Measurements from ENCODE around the gene TAF12. TPM values are rescaled to one million over a fixed set of nuclear protein-coding genes. Genes with fewer than 3 reads are reported as not detected.
"Not testable (repeated sequence)": the region's sequence is repeated elsewhere in the genome, so short reads cannot be mapped to it uniquely, and the experiment has no call there.

The TAF12 gene
- total RNA-seq, 1 experiment from 2014 or later: 32.5 TPM

DNA sequence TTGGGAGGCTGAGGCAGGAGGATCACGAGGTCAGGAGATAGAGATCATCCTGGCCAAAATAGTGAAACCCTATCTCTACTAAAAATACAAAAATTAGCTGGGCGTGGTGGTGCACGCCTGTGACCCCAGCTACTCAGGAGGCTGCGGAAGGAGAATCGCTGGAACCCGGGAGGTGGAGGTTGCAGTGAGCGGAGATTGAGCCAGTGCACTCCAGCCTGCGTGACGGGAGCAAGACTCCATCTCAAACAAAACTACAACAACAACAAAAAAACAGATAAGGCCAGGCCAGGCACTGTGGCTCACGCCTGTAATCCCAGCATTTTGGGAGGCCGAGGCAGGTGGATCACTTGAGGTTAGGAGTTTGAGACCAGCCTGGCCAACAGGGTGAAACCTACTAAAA is 2.5 kb upstream of the TAF12 start:
- DNase-seq (ENCODE audit: low read depth): not testable (repeated sequence)

DNA sequence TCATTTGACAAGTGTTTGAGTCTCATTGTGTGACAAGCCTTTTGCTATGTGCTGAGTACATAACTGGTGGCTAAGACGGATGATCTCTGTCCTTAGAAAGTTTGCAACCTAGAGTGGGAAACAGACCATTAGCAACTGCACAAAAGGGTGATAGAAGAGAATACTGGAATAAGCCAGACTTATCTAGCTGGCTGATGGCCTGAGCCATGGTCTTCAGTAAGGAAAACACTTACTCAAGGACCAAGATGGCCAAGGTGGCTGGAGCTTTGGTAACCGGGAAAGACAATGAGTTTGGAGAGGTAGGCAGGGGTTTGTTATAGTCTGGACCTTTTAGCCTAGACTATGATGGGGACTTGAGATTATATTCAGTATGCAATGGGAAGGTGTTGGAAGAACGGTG is 1.6 kb upstream of the TAF12 start:
- DNase-seq (ENCODE audit: low read depth): no peak

GRCh38 chr1:28642056-28642846 is 616 bp downstream of the TAF12 start:
- DNase-seq (ENCODE audit: low read depth): peak; percentile 25

DNA sequence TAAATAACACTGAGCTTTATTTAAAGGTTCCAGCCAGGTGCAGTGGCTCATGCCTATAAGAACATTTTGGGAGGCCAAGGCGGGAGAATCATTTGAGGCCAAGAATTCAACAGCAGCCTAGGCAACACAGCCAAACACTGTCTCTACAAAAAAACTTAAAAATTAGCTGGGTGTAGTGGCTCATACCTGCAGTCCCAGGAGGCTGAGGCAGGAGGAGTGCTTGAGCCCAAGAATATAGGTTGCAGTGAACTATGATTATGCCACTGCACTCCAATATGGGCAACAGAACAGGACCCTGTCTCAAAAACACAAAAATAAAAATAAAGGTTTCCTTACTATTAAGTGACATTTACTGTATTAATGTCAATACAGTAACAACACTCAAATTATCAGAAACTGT is 2.1 kb downstream of the TAF12 start:
- peak; percentile 18 for DNase-seq (ENCODE audit: low read depth)

- no peak for DNase-seq (ENCODE audit: low read depth)
These were observed 10.3 kb downstream of the TAF12 start for GRCh38 chr1:28632560-28632959.

DNA sequence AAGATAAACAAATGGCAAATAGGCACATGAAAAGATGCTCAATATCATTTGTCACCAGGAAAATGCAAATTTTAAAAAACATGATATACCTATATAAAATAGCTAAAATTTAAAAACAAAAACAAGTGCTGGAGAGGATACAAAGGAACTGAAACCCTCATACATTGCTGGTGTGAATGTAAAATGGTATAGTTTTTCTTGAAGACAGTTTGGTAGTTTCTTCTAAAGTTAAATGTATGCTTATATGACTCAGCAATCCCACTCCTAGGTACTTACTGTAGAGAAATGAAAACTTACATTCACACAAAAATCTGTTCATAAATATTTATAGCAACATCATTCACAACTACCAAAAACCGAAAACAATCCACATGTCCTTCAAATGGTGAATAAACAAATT is 11.2 kb downstream of the TAF12 start:
- DNase-seq (ENCODE audit: low read depth): no peak

DNA sequence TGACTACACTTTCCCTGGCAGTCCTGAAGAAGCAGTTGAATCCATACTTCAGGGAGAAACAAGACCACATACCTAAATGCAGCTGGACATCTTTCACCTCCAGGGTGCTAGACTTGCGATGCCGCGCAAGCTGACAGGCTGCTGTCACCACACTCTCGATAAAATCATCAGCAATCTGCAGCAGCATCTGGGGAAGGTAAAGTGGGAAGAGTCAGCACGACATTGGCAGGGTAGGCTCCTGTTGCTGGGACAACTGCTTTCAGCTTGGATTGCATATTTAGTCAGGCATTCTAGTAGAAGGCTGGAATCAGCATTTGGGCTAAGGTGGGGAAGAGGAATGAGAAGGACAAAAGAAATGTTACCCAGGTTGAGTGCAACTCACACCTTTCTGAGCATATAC is 29.7 kb downstream of the TAF12 start:
- DNase-seq (ENCODE audit: low read depth): no peak

DNA sequence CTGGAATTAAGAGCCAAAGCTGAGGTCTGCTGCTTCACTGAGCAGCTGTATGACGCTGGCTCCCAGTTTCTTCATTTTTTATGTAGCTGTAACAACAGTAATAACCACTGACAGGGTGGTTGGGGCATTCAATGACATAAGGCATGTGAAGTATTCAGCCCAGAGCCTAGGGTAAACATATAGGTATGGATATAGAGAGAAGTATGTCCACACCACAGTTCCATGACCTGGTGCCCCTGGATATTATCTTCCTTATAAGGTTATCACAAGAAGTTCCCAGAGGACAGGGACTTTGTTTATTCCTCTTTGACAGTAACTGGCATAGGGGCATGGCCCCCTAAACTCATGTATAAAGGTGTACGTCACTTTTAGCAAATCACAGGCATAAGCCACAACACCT is 36.1 kb downstream of the TAF12 start:
- DNase-seq (ENCODE audit: low read depth): no peak

DNA sequence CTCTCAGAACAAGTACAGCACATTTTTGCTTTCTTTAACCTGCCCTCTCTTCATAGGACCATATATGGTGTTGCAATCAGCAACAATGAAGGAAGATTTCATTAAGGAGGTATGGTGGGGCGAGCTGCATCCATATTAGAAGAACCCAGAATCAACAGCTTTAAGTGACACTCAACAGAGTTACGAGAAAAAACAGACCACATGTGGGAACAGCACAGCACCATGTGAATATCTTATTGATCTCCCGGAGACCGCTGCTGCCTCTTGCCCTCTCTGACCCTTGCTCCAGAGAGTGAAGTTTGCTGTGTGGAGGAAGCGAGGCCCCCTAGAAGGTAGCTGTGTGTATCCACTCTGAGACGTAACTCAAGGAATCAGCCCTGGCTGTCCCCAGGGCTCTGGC is 37.9 kb downstream of the TAF12 start:
- DNase-seq (ENCODE audit: low read depth): no peak

GRCh38 chr1:28604411-28604810 is 38.5 kb downstream of the TAF12 start:
- DNase-seq (ENCODE audit: low read depth): no peak

DNA sequence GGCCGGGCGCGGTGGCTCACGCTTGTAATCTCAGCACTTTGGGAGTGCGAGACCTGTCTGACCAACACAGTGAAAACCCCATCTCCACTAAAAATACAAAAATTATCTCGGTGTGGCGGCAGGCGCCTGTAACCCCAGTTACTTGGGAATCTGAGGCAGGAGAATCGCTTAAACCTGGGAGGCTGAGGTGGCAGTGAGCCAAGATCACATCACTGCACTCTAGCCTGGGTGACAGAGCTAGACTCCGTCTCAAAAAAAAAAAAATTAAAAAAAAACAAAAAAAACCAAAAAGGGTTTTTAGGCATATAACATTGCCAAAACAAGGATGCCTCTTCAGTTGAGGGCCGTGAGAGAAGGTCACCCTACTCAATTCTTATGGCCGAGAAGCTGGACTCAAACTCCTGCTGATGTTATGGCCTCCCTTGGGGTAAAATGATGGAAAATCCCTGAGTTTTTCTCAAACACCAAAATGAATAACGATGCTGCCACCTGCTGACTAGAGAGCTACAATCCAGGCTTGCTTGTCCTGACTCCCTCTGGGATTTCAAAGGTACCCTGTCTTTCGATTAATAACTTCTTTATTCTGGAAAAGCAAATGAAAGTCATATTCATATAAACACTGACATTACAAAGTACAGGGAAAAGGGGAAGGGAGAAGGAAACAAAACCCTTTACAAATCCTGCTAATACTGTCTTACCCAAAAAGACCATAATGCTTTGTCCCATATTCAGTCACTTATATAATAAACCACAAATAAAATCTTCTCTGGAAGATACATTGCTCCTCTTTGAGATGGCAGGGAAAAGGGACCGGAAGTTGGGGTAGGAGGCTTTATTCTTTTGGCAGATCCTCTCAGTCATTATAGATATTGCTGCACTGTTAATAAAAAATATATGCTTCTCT is 40.1 kb downstream of the TAF12 start:
- DNase-seq (ENCODE audit: low read depth): peak; percentile 82

- peak; percentile 95 for DNase-seq (ENCODE audit: low read depth)
These were observed 41.2 kb downstream of the TAF12 start for GRCh38 chr1:28601696-28602095.

DNA sequence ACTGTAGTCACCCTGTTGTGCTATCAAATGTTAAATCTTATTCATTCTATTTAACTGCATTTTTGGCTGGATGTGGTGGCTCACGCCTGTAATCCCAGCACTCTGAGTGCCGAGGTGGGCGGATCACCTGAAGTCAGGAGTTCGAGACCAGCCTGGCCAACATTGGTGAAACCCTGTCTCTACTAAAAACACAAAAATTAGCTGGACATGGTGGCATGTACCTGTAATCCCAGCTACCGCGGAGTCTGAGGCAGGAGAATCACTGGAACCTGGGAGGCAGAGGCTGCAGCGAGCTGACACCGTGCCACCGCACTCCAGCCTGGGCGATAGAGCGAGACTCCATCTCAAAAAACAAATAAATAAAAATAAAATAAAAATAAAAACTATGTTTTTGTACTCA is 46.6 kb downstream of the TAF12 start:
- DNase-seq (ENCODE audit: low read depth): not testable (repeated sequence)

- no peak for DNase-seq (ENCODE audit: low read depth)
These were observed 47.3 kb downstream of the TAF12 start for GRCh38 chr1:28595412-28596191.

GRCh38 chr1:28594686-28595411 is 48.0 kb downstream of the TAF12 start:
- peak; percentile 69 for DNase-seq (ENCODE audit: low read depth)

DNA sequence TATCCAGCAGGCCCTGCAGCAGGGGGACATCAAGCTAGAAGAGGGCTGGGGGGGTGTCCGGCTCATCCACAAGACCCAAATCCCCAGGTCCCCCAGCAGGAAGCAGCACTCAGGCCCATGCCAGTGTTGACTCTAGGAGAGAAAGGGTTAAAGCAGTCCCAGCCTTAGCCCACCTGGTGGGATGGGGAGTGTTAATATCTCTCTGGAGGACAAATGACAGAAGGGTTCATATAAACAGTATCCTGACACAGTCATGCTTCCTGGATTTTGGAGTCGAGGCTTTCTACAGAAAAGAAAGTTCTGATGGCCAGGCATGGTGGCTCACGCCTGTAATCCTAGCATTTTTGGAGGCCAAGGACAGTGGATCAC is 48.9 kb downstream of the TAF12 start:
- not testable (repeated sequence) for DNase-seq (ENCODE audit: low read depth)

DNA sequence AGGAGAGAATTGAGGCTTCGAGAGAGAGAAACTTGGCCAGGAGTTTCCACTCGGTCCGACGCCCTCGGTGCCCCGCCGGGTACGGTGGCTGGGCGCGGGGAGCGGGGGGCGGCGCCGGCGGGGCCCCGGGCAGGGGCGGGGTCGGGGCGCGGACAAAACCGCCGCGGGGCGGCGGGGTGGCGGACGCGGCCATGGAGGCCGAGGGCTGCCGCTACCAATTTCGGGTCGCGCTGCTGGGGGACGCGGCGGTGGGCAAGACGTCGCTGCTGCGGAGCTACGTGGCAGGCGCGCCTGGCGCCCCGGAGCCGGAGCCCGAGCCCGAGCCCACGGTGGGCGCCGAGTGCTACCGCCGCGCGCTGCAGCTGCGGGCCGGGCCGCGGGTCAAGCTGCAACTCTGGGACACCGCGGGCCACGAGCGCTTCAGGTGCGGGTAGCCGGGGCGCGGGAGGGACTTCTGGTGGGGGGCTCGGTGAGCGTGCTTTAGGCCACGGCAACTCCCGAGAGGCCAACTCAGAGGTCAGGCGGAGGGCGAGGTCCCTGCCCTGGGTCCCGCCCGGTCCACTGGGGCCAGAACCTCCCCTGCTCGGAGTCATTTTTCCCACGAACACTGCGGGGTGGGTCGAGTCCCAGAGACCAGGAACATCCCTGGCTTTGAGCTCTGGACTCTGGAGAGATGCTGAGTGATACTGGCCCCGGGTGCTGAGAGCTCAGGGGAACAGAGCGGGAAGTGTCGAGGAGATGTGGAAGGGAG is 50.4 kb downstream of the TAF12 start:
- DNase-seq (ENCODE audit: low read depth): no peak

DNA sequence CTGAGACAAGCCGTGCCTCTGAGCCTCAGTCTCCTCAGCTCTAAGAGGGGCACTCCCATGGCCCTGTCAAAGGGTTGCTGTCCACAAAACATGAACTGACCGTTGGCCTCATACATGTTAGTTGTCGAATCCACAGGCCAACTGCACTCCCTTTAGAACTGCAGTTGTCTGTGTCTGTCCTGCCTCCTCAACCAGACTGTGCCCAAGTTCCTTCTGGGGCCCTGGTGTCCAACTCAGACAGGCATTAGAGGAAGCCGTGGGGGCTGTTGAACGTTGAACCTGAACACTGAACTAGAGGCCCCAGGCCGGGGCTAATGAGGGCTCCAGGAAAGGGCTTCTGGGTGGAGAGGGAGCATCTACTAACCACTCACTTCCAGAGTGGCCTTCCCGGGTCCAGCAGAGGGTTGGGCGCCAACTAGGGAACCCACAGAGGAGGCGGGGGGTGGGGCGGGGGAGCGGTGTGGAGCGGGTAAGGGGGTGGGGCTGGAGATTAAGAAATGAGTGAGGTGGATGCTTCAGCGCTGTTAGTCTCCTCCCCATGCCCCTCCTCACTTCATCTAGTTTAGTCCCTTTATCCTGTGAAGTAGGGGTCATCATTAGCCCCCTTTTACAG is 51.1 kb downstream of the TAF12 start, which contains the start of gene RAB42:
TSS of gene RAB42 (plus strand) at position 558 of the 613 bp plus-strand sequence. CDS start 247 bp downstream, outside the sequence.
- no peak for DNase-seq (ENCODE audit: low read depth)

GRCh38 chr1:28586585-28587391 is 56.1 kb downstream of the TAF12 start:
- not testable (repeated sequence) for DNase-seq (ENCODE audit: low read depth)

Measured in LHCN-M2 (cell line).